IMR-90 (cell line): ENCODE results near the gene LMO1. TPM values are rescaled to one million over a fixed set of nuclear protein-coding genes. Genes with fewer than 3 reads are reported as not detected.

ENCODE experiments used
- ATAC-seq: fragments of 200-7000 bp; cut with Tn5 transposase; 2 replicates; pipeline ENCODE4 v1.9.1; 2020; ENCODE audit warnings: low read depth, mild to moderate bottlenecking, moderate library complexity
- BruUV-seq: library from RNA; stranded (reverse); fragments of 400-500 nt; replicated peaks from 2 replicates; lab custom pipeline; 2021; lab: Mats Ljungman, UMichigan
- CTCF ChIA-PET: fragments of 300-600 bp; formaldehyde crosslinking; extraction: SDS; loops from one replicate; lab custom pipeline; 2021; ENCODE audit warnings: antibody characterized with exemption; lab: Yijun Ruan, JAX
- POLR2A ChIA-PET: fragments of 300-600 bp; sonication (Branson Sonifier 250); formaldehyde crosslinking; loops from one replicate; lab custom pipeline; 2022; ENCODE audit warnings: antibody characterized with exemption; ENCODE audit not compliant: unreplicated experiment; lab: Charles Lee
- DNase-seq: peaks from one replicate; pipeline ENCODE4 v3.0.0; 2013
- H2AFZ ChIP-seq: replicated peaks from 2 replicates; pipeline ENCODE3; 2013; ENCODE audit warnings: low read length, mild to moderate bottlenecking; ENCODE audit not compliant: poor library complexity
- H2AK5ac ChIP-seq: 2 replicates; pipeline ENCODE4 v1.6.1; 2013; ENCODE audit warnings: low read depth, low read length, inconsistent platforms
- H2AK9ac ChIP-seq: replicated peaks from 2 replicates; pipeline ENCODE3; 2013; ENCODE audit warnings: mild to moderate bottlenecking, low read depth, low read length, moderate library complexity; ENCODE audit not compliant: poor library complexity
- H2BK120ac ChIP-seq: 2 replicates; pipeline ENCODE4 v1.6.1; 2013; ENCODE audit warnings: low read depth, low read length, inconsistent platforms
- H2BK15ac ChIP-seq: 3 replicates; pipeline ENCODE4 v1.6.1; 2013; ENCODE audit warnings: low read depth, low read length, inconsistent platforms
- H2BK20ac ChIP-seq: 2 replicates; pipeline ENCODE4 v1.6.1; 2013; ENCODE audit warnings: low read depth, mild to moderate bottlenecking, inconsistent platforms, low read length, moderate library complexity
- H2BK5ac ChIP-seq: 2 replicates; pipeline ENCODE4 v1.6.1; 2013; ENCODE audit warnings: mild to moderate bottlenecking, low read depth, low read length, inconsistent platforms; ENCODE audit not compliant: poor library complexity, severe bottlenecking
- H3K14ac ChIP-seq: replicated peaks from 2 replicates; pipeline ENCODE4 v1.6.1; 2013; ENCODE audit warnings: low read depth, low read length, inconsistent platforms
- H3K18ac ChIP-seq: 2 replicates; pipeline ENCODE4 v1.6.1; 2013; ENCODE audit warnings: low read depth, low read length, control low read depth
- H3K23ac ChIP-seq: 2 replicates; pipeline ENCODE4 v1.6.1; 2013; ENCODE audit warnings: low read depth, low read length, inconsistent platforms
- H3K27ac ChIP-seq: 2 replicates; pipeline ENCODE4 v1.5.1; 2013; ENCODE audit warnings: mild to moderate bottlenecking, control low read depth, low read length; ENCODE audit not compliant: insufficient read depth
- H3K27me3 ChIP-seq: 2 replicates; pipeline ENCODE4 v1.6.1; 2013; ENCODE audit warnings: low read length; ENCODE audit not compliant: control insufficient read depth, insufficient read depth
- H3K36me3 ChIP-seq: 2 replicates; pipeline ENCODE4 v1.6.1; 2013; ENCODE audit warnings: low read length, mixed read lengths; ENCODE audit not compliant: control insufficient read depth, insufficient read depth
- H3K4ac ChIP-seq: 2 replicates; pipeline ENCODE4 v1.6.1; 2013; ENCODE audit warnings: low read depth, low read length, inconsistent platforms
- H3K4me1 ChIP-seq: 2 replicates; pipeline ENCODE4 v1.6.1; 2013; ENCODE audit warnings: low read length, mixed read lengths; ENCODE audit not compliant: control insufficient read depth, insufficient read depth
- H3K4me2 ChIP-seq: 2 replicates; pipeline ENCODE4 v1.6.1; 2013; ENCODE audit warnings: low read depth, mild to moderate bottlenecking, control low read depth, low read length, moderate library complexity
- H3K4me3 ChIP-seq: 2 replicates; pipeline ENCODE4 v1.5.1; 2013; ENCODE audit warnings: low read depth, mild to moderate bottlenecking, control low read depth, low read length, moderate library complexity; ENCODE audit not compliant: insufficient read depth
- H3K56ac ChIP-seq: 2 replicates; pipeline ENCODE4 v1.6.1; 2013; ENCODE audit warnings: low read length, inconsistent platforms; ENCODE audit not compliant: insufficient read depth; ENCODE audit errors: extremely low read depth
- H3K79me1 ChIP-seq, 2 experiments: 2 replicates each; pipeline ENCODE4 v1.6.1; 2013; ENCODE audit warnings: low read length in 2 of 2, inconsistent platforms in 1 of 2, low read depth in 1 of 2
- H3K9ac ChIP-seq: 2 replicates; pipeline ENCODE4 v1.6.1; 2013; ENCODE audit warnings: low read depth, low read length, control low read depth
- H3K9me1 ChIP-seq: 2 replicates; pipeline ENCODE4 v1.6.1; 2013; ENCODE audit warnings: low read length, inconsistent platforms; ENCODE audit not compliant: insufficient read depth
- H3K9me3 ChIP-seq: 2 replicates; pipeline ENCODE4 v1.6.1; 2013; ENCODE audit warnings: low read length; ENCODE audit not compliant: control insufficient read depth, insufficient read depth
- H4K20me1 ChIP-seq: 2 replicates; pipeline ENCODE4 v1.6.1; 2013; ENCODE audit warnings: low read length, inconsistent platforms; ENCODE audit not compliant: insufficient read depth
- H4K5ac ChIP-seq: 2 replicates; pipeline ENCODE4 v1.6.1; 2013; ENCODE audit warnings: mild to moderate bottlenecking, low read depth, low read length, control low read depth
- H4K8ac ChIP-seq, 2 experiments: 2 replicates each; pipeline ENCODE4 v1.6.1; 2013; ENCODE audit warnings: low read depth in 2 of 2, low read length in 2 of 2, control low read depth in 1 of 2, inconsistent platforms in 1 of 2
- H4K91ac ChIP-seq: 2 replicates; pipeline ENCODE4 v1.6.1; 2013; ENCODE audit warnings: low read depth, low read length, inconsistent platforms; ENCODE audit not compliant: insufficient read depth
- CHD1 ChIP-seq: IDR thresholded peaks from 2 replicates; pipeline ENCODE4 v1.6.1; 2012; ENCODE audit warnings: low read depth, low read length, improper control_type of control experiment
- MAZ ChIP-seq: IDR thresholded peaks from 2 replicates; pipeline ENCODE4 v1.6.1; 2012; ENCODE audit warnings: low read depth, mild to moderate bottlenecking, low read length, improper control_type of control experiment, moderate library complexity, borderline replicate concordance
- RFX5 ChIP-seq: IDR thresholded peaks from 2 replicates; pipeline ENCODE4 v1.8.0; 2012; ENCODE audit warnings: low read depth, mild to moderate bottlenecking, low read length, moderate library complexity
- USF2 ChIP-seq: fragments of 150-350 bp; IDR thresholded peaks from 2 replicates; pipeline ENCODE4 v1.6.1; 2017; ENCODE audit warnings: mild to moderate bottlenecking, antibody characterized with exemption, low read length, low read depth
- WGBS, 2 experiments: methylation state at CpG; one replicate each; pipeline versions ENCODE4 v1.1.5 to v1.1.7; 2013; ENCODE audit warnings: missing lambda C conversion rate in 2 of 2; ENCODE audit not compliant: insufficient read length in 1 of 2; ENCODE audit errors: extremely low coverage in 2 of 2; 5-methylcytosine and 5-hydroxymethylcytosine counted together
- dilution Hi-C: fragments of 300-500 bp; cut with HindIII; formaldehyde crosslinking; loops from one replicate; pipeline ENCODE4 v1.14.3; 2018; ENCODE audit warnings: low sequenced_read_pairs; ENCODE audit not compliant: unreplicated experiment
- in situ Hi-C: fragments of 300-500 bp; cut with MboI; formaldehyde crosslinking; loops from 3 replicates; pipeline ENCODE4 v1.14.3; 2019; ENCODE audit warnings: low sequenced_read_pairs, inconsistent platforms, mixed read lengths
- intact Hi-C: fragments of 100-400 bp; cut with micrococcal nuclease; formaldehyde crosslinking; loops from 2 replicates; pipeline ENCODE4 v1.10.0; 2022
- polyA plus RNA-seq, 3 experiments: library from polyadenylated mRNA; depleted of rRNA; stranded (reverse); fragments of >200 nt; gene quantifications; 2 replicates each; pipeline ENCODE4 v1.2.3, GENCODE V29; 2012; ENCODE audit warnings: low replicate concordance in 1 of 3
- total RNA-seq: library from RNA; depleted of rRNA; stranded (reverse); fragments of >200 nt; gene quantifications from 2 replicates; pipeline ENCODE4 v1.2.3, GENCODE V29; 2012

LMO1 gene
- total and polyA plus RNA-seq, 2 of the 4 experiments (the other 2 are of a cell fraction): not detected

GRCh38 chr11:8224161-8224591, 39.5 kb downstream of the LMO1 start:
- intact Hi-C loops: loop anchor here (10.0 kb wide), 2 partner anchors 461 to 591 kb away; partner anchors contain the start of genes RPL27A and TRIM66

More at GRCh38 chr11:8224161-8224591, 39.5 kb downstream of the LMO1 start:
- dilution Hi-C loops: no loop called here
- no peak overlapping the region for H3K18ac ChIP-seq
- H3K9me3 ChIP-seq: no peaks in the 10 kb centered on the region
- H3K36me3 ChIP-seq: no peaks in the 10 kb centered on the region
- H4K20me1 ChIP-seq: no peaks in the 10 kb centered on the region
- H3K4me2 ChIP-seq: no peak overlapping the region
- no peak overlapping the region for H3K9ac ChIP-seq
- no peak overlapping the region for H4K91ac ChIP-seq
- no peaks in the 10 kb centered on the region for H3K4me1 ChIP-seq
- no peak overlapping the region for H3K23ac ChIP-seq
- no peaks in the 10 kb centered on the region for H3K79me1 ChIP-seq
- no peak overlapping the region for H2BK20ac ChIP-seq
- no peak overlapping the region for H2AK5ac ChIP-seq
- no TSS peak for BruUV-seq
- peaks cover 18% of the 10 kb centered on the region for H3K27me3 ChIP-seq
- H3K14ac ChIP-seq: no peak overlapping the region
- H2AK9ac ChIP-seq: no peak overlapping the region
- TF ChIP-seq CHD1 (no peak), RFX5 (no peak), USF2 (no peak), MAZ (no peak)
- no peak overlapping the region for H2BK5ac ChIP-seq
- no peak overlapping the region for H3K27ac ChIP-seq
- CTCF ChIA-PET: no interaction called here
- H3K4ac ChIP-seq: no peak overlapping the region
- no peak overlapping the region for H2BK120ac ChIP-seq
- POLR2A ChIA-PET: no interaction called here
- H3K9me1 ChIP-seq: no peaks in the 10 kb centered on the region
- ATAC-seq (no peak), DNase-seq (no peak)
- no peak overlapping the region for H3K56ac ChIP-seq
- H2BK15ac ChIP-seq: no peak overlapping the region
- H4K5ac ChIP-seq: no peak overlapping the region
- no peak overlapping the region for H4K8ac ChIP-seq
- H3K4me3 ChIP-seq: no peak overlapping the region
- in situ Hi-C loops: no loop called here
- H2AFZ ChIP-seq: no peak overlapping the region
- WGBS, 2 experiments: 60% methylated on average over 1 of the region's 13 CpGs; no CpG with 5 or more reads in 1 of the 2 experiments
